DND-41 (cell line): ENCODE measurements around the gene VPS13C.

ENCODE experiments used
- ATAC-seq: fragments of 200-7000 bp; cut with Tn5 transposase; 3 replicates; pipeline ENCODE4 v1.9.1; 2021; ENCODE audit warnings: low read depth; ENCODE audit not compliant: insufficient read depth
- DNase-seq: peaks from one replicate; pipeline ENCODE4 v3.0.0-alpha.2; 2020
- H2AFZ ChIP-seq: 2 replicates; pipeline ENCODE4 v1.6.0; 2012; ENCODE audit warnings: low read depth, low read length
- H3K27ac ChIP-seq: 2 replicates; pipeline ENCODE4 v1.5.1; 2012; ENCODE audit warnings: low read length, inconsistent platforms
- H3K27me3 ChIP-seq: fragments of 200-600 bp; sonication (generic); 2 replicates; pipeline ENCODE4 v1.6.0; 2012; ENCODE audit warnings: low read length, mild to moderate bottlenecking, inconsistent platforms; ENCODE audit not compliant: insufficient read depth, poor library complexity
- H3K36me3 ChIP-seq: 2 replicates; pipeline ENCODE4 v1.5.1; 2012; ENCODE audit warnings: low read length, inconsistent platforms; ENCODE audit not compliant: insufficient read depth
- H3K4me1 ChIP-seq: 2 replicates; pipeline ENCODE4 v1.5.1; 2012; ENCODE audit warnings: mild to moderate bottlenecking, low read length; ENCODE audit not compliant: insufficient read depth
- H3K4me2 ChIP-seq: 2 replicates; pipeline ENCODE4 v1.6.0; 2012; ENCODE audit warnings: mild to moderate bottlenecking, moderate library complexity, low read length, inconsistent platforms; ENCODE audit not compliant: insufficient read depth
- H3K4me3 ChIP-seq, 2 experiments: fragments of 200-600 bp in 1 of 2; shearing (Covaris generic) in 1 of 2; 2 replicates each; pipeline ENCODE4 v1.5.1; 2012 to 2016; ENCODE audit warnings: inconsistent platforms in 2 of 2, low read length in 2 of 2, mild to moderate bottlenecking in 2 of 2, low read depth in 1 of 2, moderate library complexity in 1 of 2
- H3K79me2 ChIP-seq: 2 replicates; pipeline ENCODE4 v1.6.0; 2012; ENCODE audit warnings: low read length, inconsistent platforms; ENCODE audit not compliant: insufficient read depth
- H3K9ac ChIP-seq: 2 replicates; pipeline ENCODE4 v1.6.0; 2012; ENCODE audit warnings: low read depth, mild to moderate bottlenecking, inconsistent platforms, low read length, moderate library complexity
- H3K9me3 ChIP-seq: 2 replicates; pipeline ENCODE4 v1.5.1; 2012; ENCODE audit warnings: low read length, moderate library complexity, mild to moderate bottlenecking, inconsistent platforms; ENCODE audit not compliant: insufficient read depth, severe bottlenecking
- H4K20me1 ChIP-seq: 2 replicates; pipeline ENCODE4 v1.6.0; 2012; ENCODE audit warnings: low read length; ENCODE audit not compliant: insufficient read depth
- EZH2 ChIP-seq: IDR thresholded peaks from 3 replicates; pipeline ENCODE4 v1.6.1; 2012; ENCODE audit warnings: borderline replicate concordance, low read depth, mild to moderate bottlenecking, moderate library complexity, low read length, inconsistent platforms; ENCODE audit not compliant: severe bottlenecking
- TF ChIP-seq, protein P1 (sequence below): IDR thresholded peaks from 2 replicates; pipeline ENCODE4 v1.5.1; 2012; ENCODE audit warnings: borderline replicate concordance, low read length, moderate library complexity, mild to moderate bottlenecking; ENCODE audit not compliant: poor library complexity, severe bottlenecking; ENCODE audit errors: extremely low read depth

Gene VPS13C, protein sequence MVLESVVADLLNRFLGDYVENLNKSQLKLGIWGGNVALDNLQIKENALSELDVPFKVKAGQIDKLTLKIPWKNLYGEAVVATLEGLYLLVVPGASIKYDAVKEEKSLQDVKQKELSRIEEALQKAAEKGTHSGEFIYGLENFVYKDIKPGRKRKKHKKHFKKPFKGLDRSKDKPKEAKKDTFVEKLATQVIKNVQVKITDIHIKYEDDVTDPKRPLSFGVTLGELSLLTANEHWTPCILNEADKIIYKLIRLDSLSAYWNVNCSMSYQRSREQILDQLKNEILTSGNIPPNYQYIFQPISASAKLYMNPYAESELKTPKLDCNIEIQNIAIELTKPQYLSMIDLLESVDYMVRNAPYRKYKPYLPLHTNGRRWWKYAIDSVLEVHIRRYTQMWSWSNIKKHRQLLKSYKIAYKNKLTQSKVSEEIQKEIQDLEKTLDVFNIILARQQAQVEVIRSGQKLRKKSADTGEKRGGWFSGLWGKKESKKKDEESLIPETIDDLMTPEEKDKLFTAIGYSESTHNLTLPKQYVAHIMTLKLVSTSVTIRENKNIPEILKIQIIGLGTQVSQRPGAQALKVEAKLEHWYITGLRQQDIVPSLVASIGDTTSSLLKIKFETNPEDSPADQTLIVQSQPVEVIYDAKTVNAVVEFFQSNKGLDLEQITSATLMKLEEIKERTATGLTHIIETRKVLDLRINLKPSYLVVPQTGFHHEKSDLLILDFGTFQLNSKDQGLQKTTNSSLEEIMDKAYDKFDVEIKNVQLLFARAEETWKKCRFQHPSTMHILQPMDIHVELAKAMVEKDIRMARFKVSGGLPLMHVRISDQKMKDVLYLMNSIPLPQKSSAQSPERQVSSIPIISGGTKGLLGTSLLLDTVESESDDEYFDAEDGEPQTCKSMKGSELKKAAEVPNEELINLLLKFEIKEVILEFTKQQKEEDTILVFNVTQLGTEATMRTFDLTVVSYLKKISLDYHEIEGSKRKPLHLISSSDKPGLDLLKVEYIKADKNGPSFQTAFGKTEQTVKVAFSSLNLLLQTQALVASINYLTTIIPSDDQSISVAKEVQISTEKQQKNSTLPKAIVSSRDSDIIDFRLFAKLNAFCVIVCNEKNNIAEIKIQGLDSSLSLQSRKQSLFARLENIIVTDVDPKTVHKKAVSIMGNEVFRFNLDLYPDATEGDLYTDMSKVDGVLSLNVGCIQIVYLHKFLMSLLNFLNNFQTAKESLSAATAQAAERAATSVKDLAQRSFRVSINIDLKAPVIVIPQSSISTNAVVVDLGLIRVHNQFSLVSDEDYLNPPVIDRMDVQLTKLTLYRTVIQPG (N-terminal part only)

DNA sequence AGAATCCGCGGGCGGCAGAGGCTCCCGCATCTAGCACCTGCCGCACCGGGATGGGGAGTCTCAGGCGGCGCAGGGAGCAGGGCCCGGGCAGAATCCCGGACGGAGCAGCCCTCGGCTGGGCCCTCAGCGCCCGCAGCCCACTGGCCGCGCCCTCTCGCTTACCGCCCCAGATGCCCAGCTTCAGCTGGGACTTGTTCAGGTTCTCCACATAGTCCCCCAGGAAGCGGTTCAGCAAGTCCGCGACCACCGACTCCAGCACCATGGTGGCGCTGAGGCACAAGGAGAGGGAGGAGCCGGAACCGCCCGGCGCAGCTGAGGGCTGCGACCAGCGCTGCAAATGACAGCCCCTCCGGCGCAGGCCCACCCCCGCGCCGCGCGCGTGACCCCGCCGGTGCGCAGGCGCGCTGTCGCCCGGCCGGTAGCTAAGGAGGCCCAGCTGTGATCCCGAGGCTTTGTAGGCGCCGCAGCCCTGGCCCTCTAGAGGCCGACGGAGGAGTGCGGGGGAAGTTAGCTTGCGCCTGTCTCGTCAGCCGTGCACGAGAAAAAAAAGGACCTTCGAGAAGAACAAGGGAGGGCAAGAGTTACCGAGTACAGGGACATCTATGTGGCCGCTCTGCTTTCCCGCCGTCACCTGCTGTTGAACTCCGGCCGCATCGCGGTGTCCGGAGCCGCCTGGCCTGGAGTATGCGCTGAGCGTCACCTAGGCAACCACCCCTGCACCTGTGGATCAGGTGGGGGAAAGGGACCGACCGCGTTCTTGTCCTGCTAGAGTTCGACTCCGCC is at the start of gene VPS13C:
Gene VPS13C, minus strand, starts transcription at position 335 of the 783 bp plus-strand sequence. Its CDS starts 73 bp downstream, at position 262.
- H2AFZ ChIP-seq, result peak within 1 kb of the TSS; percentile 98
- H3K27me3 ChIP-seq, result no peaks in the 10 kb centered on the region
- H3K9ac ChIP-seq, result peak within 1 kb of the TSS; percentile 91
- no peaks in the 10 kb centered on the region for H3K9me3 ChIP-seq
- H3K36me3 ChIP-seq, result no peaks in the 10 kb centered on the region; the same call in 1 of the 2 replicates
- ATAC-seq (peak; percentile 86), DNase-seq (peak; percentile 92)
- TF ChIP-seq EZH2, result no peak
- TF ChIP-seq, protein P1, sequence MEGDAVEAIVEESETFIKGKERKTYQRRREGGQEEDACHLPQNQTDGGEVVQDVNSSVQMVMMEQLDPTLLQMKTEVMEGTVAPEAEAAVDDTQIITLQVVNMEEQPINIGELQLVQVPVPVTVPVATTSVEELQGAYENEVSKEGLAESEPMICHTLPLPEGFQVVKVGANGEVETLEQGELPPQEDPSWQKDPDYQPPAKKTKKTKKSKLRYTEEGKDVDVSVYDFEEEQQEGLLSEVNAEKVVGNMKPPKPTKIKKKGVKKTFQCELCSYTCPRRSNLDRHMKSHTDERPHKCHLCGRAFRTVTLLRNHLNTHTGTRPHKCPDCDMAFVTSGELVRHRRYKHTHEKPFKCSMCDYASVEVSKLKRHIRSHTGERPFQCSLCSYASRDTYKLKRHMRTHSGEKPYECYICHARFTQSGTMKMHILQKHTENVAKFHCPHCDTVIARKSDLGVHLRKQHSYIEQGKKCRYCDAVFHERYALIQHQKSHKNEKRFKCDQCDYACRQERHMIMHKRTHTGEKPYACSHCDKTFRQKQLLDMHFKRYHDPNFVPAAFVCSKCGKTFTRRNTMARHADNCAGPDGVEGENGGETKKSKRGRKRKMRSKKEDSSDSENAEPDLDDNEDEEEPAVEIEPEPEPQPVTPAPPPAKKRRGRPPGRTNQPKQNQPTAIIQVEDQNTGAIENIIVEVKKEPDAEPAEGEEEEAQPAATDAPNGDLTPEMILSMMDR, result peak; percentile 77
- peaks cover 5% of the 10 kb centered on the region; the same call in 1 of the 2 replicates for H4K20me1 ChIP-seq
- peak within 1 kb of the TSS; percentile 90 for H3K27ac ChIP-seq
- peaks cover 40% of the 10 kb centered on the region for H3K4me1 ChIP-seq
- H3K79me2 ChIP-seq, result peaks cover 50% of the 10 kb centered on the region
- peak within 1 kb of the TSS; percentile 60 to 93 for H3K4me3 ChIP-seq
- peak within 1 kb of the TSS; percentile 98 for H3K4me2 ChIP-seq

DNA sequence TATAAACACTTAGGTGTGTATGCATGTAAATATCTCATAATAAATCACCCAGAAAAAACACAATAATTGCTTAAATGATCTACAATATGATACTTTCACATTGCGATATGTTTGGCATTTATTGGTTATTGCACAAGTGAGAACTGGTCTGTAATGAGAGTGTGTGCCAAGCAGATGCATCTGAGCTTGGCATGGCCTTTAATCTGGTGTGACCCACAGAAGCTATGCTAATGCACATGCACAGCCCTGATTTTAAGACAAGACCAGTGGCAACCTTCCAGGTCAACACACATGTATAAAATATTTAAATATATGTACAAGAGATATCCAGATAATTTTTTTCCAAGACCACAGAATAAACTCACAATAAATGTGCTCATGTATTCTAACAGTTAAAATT is 49.2 kb upstream of the VPS13C start:
- no peak overlapping the region for H3K4me2 ChIP-seq
- no peaks in the 10 kb centered on the region for H4K20me1 ChIP-seq
- no peaks in the 10 kb centered on the region for H3K9me3 ChIP-seq
- no peak for TF ChIP-seq EZH2
- TF ChIP-seq, protein P1, result no peak
- H3K4me1 ChIP-seq, result no peaks in the 10 kb centered on the region
- ATAC-seq (no peak), DNase-seq (no peak)
- H3K36me3 ChIP-seq, result no peaks in the 10 kb centered on the region
- no peak overlapping the region for H3K27ac ChIP-seq
- H3K9ac ChIP-seq, result no peak overlapping the region
- H2AFZ ChIP-seq, result no peak overlapping the region
- H3K79me2 ChIP-seq, result no peaks in the 10 kb centered on the region
- H3K27me3 ChIP-seq, result no peaks in the 10 kb centered on the region
- no peak overlapping the region for H3K4me3 ChIP-seq

DNA sequence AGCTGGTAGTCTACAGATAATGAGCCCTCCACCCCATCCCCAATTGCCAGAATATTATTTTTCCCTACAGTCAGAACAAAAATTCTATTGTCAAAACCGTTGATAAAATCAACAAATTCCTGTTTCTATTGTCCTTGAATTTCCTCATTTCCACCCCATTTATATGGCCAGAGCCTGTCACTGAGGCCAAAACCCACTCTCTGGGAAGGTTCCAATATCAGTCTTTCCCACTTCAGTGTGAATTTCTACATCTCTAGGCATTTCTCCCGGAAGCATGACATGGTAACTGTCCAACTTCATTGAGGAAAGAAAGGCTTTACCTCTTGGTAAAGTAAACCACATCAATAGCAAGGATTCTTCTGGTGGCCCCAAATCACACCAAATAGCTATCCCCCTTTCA is 48.2 kb upstream of the VPS13C start:
- Histone ChIP-seq H3K27me3 (no peaks in the 10 kb centered on the region), H3K27ac (no peak overlapping the region), H2AFZ (no peak overlapping the region)

More for the DNA sequence above, 48.2 kb upstream of the VPS13C start:
- DNase-seq (no peak), ATAC-seq (no peak)
- Histone ChIP-seq H3K4me1 (no peaks in the 10 kb centered on the region), H3K36me3 (no peaks in the 10 kb centered on the region), H4K20me1 (no peaks in the 10 kb centered on the region), H3K9ac (no peak overlapping the region), H3K9me3 (no peaks in the 10 kb centered on the region), H3K4me2 (no peak overlapping the region), H3K79me2 (no peaks in the 10 kb centered on the region), H3K4me3 (no peak overlapping the region)
- TF ChIP-seq EZH2, result no peak
- TF ChIP-seq, protein P1, result no peak
